ENCODE results near the gene MAP1LC3B2.
A peak's percentile ranks its signal among the peaks of the same experiment; 100 is the strongest.

Gene MAP1LC3B2

GRCh38 chr12:116559162-116559935, at the start of gene MAP1LC3B2:
Gene MAP1LC3B2 (plus strand): TSS chr12:116559381. CDS start chr12:116575943, 16,562 bp downstream.
- DNase-seq (ENCODE audit: low spot score), result peak; percentile 92

GRCh38 chr12:116513944-116514343, 45.2 kb upstream of the MAP1LC3B2 start:
- DNase-seq (ENCODE audit: low spot score), result no peak

- no peak for DNase-seq (ENCODE audit: low spot score)
Measured at GRCh38 chr12:116515684-116516083, 43.5 kb upstream of the MAP1LC3B2 start.

GRCh38 chr12:116516657-116517056, 42.5 kb upstream of the MAP1LC3B2 start:
- DNase-seq (ENCODE audit: low spot score), result no peak

DNA sequence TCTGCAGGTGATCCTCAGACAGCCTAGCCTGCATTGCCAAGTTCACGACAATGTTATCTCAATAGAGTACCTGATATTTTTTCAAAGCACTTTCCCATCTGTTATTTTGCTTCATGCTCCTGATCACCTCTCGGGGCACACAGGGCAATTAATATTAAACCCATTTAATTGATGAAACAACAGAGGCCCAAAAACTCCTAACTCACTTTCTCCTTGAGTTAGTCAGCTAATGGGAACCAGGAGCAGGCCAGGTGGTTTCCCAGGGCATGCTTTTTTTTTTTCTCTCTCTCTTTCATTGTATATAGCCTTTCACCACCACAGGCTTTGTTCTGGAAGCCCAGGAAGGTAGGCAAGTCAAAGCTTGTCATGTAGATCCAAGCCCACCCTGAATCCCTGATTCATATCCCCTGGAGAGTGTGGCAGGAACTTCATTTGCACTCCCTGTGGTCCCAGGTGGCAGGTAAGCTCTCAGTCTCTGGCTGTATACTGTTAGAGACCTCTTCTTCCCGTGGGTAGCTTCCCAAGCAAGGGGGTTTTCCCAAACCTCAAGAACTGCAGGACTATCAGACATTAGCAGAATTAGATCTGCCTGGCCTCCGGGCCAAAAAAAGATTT, 41.6 kb upstream of the MAP1LC3B2 start:
- no peak for DNase-seq (ENCODE audit: low spot score)

DNA sequence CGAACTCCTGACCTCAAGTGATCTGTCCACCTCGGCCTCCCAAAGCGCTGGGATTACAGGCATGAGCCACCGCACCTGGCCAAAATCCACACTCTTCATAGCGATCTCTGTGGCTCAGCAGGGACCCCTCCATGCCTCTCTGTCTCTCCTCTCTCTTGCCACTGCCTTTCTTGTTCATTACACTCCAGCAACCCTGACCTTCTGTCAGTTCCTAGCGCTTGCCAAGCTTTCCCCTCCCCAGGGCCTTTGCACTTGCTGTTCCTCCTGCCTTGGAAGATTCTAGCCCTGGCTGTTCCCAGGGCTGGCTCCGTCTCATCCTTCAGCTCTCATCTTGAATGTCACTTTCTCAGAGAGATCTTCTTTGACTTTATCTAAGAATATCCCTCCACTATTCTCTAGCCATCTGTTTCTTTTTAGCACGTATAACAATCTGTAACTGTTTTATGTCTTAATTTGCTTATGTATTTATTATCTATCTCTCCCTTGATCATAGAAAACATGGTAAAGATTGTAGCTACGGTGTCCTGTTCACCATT, 38.9 kb upstream of the MAP1LC3B2 start:
- no peak for DNase-seq (ENCODE audit: low spot score)

- no peak for DNase-seq (ENCODE audit: low spot score)
Measured at GRCh38 chr12:116520801-116521471, 38.2 kb upstream of the MAP1LC3B2 start.

DNA sequence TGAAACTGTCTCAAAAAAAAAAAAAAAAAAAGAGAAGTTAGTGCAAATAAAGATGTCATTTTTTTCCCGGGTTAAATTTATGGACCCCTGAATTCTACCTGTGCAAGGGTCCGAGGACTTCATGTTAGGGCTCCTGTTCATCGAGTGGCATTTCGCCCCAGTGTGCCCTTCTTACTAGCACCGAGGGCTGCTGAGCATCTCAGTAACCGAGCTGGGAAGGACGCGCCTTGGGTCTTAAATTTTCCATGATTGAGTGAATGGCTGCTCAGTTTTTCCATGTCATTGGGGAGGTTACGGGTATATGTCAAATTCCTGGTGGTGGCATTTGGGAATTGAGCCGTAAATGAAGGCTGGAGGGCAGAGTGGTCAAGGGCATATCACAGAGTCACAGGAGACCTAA, 34.9 kb upstream of the MAP1LC3B2 start:
- DNase-seq (ENCODE audit: low spot score), result no peak

DNA sequence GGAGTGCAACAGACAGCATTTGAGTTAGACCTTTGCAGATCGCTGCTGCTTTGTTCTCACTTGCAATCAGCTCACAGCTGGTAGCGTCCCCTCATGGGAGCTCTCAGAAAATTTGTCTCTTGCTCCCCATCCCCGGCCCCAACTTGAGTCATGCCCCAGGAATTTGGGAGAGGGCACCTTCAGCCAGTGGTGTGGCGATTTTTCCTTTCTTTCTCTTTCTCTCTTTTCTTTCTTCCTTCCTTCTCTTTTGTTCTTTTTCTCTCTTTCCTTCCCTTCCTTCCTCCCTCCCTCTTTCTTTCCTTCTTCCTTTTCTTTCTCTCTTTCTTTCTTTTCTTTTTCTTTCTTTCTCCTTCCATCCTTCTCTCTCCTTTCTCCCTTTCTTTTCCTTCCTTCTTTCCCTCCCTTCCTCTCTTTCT, 34.2 kb upstream of the MAP1LC3B2 start:
- no peak for DNase-seq (ENCODE audit: low spot score)

DNA sequence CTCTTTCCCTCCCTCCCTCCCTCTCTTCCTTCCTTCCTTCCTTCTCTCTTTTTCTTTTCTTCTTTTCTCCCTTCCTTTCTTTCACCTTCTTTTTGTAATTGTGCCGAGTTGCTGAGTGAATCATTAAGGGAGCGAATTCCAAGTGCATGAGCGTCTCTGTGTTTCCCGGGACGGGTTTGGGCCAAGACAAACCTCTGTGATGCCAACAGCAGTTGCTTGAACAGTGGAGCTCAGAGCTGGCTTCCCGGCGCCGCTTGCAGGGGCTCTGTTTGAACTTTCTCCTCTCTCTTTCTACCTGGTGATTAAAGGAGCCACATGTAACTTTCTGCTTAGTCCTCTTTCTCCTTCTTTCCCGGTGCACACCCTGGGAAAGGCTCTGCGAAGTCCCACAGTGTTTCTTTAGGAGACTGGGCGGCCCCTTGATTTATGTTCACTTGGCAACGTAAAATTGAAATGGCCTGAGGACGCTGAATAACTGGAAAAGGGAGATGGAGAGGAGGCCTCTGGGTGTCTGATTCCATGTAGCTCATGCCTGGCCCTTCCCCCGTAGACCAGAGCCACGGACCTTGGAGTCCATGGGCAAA, 33.7 kb upstream of the MAP1LC3B2 start:
- DNase-seq (ENCODE audit: low spot score), result no peak

GRCh38 chr12:116528065-116528464, 31.1 kb upstream of the MAP1LC3B2 start:
- DNase-seq (ENCODE audit: low spot score), result no peak

DNA sequence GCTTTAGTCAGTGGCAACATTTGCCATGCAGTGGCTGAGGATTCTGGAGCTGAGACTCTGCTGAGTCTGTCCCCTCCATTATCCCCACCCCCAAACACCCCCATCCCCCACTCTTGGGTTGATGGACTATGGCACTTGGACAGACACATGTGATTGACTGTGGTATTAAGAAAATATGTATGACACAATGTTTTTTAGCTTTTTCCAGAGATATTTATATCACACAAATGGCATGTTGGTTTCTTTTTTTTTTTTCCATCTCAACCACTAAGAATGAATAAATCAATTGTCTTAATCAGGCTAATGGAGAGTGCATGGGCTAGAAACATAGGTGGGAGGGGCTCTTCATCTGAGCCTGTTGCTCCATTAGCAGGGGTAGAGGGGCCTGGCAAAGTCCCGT, 30.7 kb upstream of the MAP1LC3B2 start:
- no peak for DNase-seq (ENCODE audit: low spot score)

- DNase-seq (ENCODE audit: low spot score), result no peak
Measured at GRCh38 chr12:116529048-116529447, 30.1 kb upstream of the MAP1LC3B2 start.

DNA sequence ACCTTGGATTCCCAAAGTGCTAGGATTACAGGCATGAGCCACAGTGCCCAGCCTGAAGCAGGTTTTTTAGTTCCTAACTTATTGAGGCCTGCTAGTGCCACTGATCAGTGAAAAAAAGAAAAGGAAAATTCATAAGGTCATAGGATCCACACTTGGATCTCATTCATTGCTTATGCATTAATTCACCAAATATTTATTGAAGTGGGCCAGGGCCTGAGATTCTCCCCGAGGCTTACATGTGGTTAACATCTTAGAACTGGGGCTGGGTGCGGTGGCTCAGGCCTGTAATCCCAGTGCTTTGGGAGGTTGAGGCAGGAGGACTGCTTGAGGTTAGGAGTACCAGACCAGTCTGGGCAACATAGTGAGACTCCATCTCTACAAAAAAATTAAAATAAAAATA, 29.5 kb upstream of the MAP1LC3B2 start:
- no peak for DNase-seq (ENCODE audit: low spot score)

GRCh38 chr12:116532428-116532827, 26.8 kb upstream of the MAP1LC3B2 start:
- no peak for DNase-seq (ENCODE audit: low spot score)

- no peak for DNase-seq (ENCODE audit: low spot score)
Measured at GRCh38 chr12:116532986-116533342, 26.2 kb upstream of the MAP1LC3B2 start.

- DNase-seq (ENCODE audit: low spot score), result peak; percentile 82
Measured at GRCh38 chr12:116533343-116534251, 25.6 kb upstream of the MAP1LC3B2 start.

DNA sequence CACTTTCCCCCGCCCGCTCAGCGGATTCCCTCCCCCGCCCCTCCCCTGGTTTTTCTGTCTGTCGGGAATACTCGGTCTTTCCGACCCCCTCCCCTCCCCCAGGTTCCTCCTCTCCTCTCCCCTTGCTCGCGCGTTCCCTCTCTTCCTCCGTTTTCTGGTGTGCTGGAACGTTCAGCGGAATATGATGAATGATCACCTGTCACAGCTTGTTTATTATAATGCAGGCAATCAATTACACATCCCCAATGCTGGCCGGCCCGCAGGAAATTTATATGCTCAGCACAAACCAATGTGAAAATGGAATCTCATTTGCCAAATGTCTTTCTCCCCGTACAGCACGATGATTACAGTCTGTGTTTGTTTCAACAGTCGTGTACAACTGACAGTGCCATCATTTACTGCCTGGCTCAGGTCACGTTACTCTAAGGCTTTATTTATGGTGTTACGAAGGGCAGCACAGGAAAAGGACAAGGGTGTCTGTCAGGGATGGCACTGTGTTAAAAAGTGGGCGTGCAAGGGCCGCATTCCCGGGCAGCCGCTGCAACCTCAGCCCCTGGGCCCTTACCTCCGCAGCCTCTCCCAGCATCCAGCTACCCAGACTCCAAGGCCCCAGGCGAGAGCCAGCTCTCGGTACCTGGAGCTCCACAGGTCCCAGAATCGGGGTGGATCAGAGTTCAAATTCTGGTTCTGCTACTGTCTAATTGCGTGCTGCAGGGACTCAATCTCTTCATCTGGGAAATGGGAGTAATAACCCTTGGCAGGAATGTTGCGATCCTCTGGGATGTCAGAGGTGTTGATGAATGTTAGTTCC, 24.7 kb upstream of the MAP1LC3B2 start:
- DNase-seq (ENCODE audit: low spot score), result no peak

DNA sequence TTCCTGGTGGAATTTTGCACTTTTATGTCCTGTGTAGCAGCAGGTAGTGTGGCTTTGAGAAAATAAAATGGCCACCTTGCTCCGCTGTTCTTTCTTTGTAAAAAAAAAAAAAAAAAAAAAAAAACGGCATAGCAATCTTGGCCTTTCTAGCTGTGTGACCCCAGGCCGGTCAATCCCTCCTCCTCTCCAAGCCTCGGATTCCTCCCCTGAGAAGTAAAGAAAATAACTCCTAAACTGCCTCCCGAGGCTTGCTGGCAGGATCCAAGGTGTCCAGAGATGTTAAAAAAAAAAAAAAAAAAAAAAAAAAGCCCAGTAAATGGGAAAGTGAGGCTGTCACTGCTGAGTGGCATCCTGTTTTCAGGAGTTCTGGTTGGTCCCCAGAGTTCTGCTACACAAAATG, 23.9 kb upstream of the MAP1LC3B2 start:
- no peak for DNase-seq (ENCODE audit: low spot score)

GRCh38 chr12:116537101-116537904, 21.9 kb upstream of the MAP1LC3B2 start:
- no peak for DNase-seq (ENCODE audit: low spot score)
